ENCODE data around the gene CCDC148.
"Not testable (repeated sequence)": the region's sequence is repeated elsewhere in the genome, so short reads cannot be mapped to it uniquely, and the experiment has no call there.

The CCDC148 gene

GRCh38 chr2:158319269-158319668 is 137.3 kb downstream of the CCDC148 start:
- no peak for TF ChIP-seq CTCF (IDR thresholded peaks at IDR 0.05; ENCODE audit: control insufficient read depth, insufficient read depth, low read depth, low read length, missing control alignments)
- no peak overlapping the region for H3K4me3 ChIP-seq (ENCODE audit: control insufficient read depth, low read depth, low read length)
- DNase-seq (ENCODE audit: low read depth): no peak

- no peak overlapping the region for H3K4me3 ChIP-seq (ENCODE audit: control insufficient read depth, low read depth, low read length)
- no peak for TF ChIP-seq CTCF (IDR thresholded peaks at IDR 0.05; ENCODE audit: control insufficient read depth, insufficient read depth, low read depth, low read length, missing control alignments)
- DNase-seq (ENCODE audit: low read depth): no peak
These were observed 138.9 kb downstream of the CCDC148 start for GRCh38 chr2:158317642-158318041.

GRCh38 chr2:158315803-158316414 is 140.6 kb downstream of the CCDC148 start:
- no peak for DNase-seq (ENCODE audit: low read depth)
- no peak overlapping the region for H3K4me3 ChIP-seq (ENCODE audit: control insufficient read depth, low read depth, low read length)
- TF ChIP-seq CTCF (IDR thresholded peaks at IDR 0.05; ENCODE audit: control insufficient read depth, insufficient read depth, low read depth, low read length, missing control alignments): no peak

GRCh38 chr2:158315000-158315399 is 141.6 kb downstream of the CCDC148 start:
- DNase-seq (ENCODE audit: low read depth): no peak

GRCh38 chr2:158313734-158314133 is 142.8 kb downstream of the CCDC148 start:
- no peak for DNase-seq (ENCODE audit: low read depth)
- no peak for TF ChIP-seq CTCF (IDR thresholded peaks at IDR 0.05; ENCODE audit: control insufficient read depth, insufficient read depth, low read depth, low read length, missing control alignments)
- no peak overlapping the region for H3K4me3 ChIP-seq (ENCODE audit: control insufficient read depth, low read depth, low read length)

More at GRCh38 chr2:158315000-158315399, 141.6 kb downstream of the CCDC148 start:
- TF ChIP-seq CTCF (IDR thresholded peaks at IDR 0.05; ENCODE audit: control insufficient read depth, insufficient read depth, low read depth, low read length, missing control alignments): no peak
- no peak overlapping the region for H3K4me3 ChIP-seq (ENCODE audit: control insufficient read depth, low read depth, low read length)

GRCh38 chr2:158312981-158313380 is 143.6 kb downstream of the CCDC148 start:
- no peak for DNase-seq (ENCODE audit: low read depth)
- no peak for TF ChIP-seq CTCF (IDR thresholded peaks at IDR 0.05; ENCODE audit: control insufficient read depth, insufficient read depth, low read depth, low read length, missing control alignments)
- no peak overlapping the region for H3K4me3 ChIP-seq (ENCODE audit: control insufficient read depth, low read depth, low read length)

- DNase-seq (ENCODE audit: low read depth); H3K4me3 ChIP-seq (ENCODE audit: control insufficient read depth, low read depth, low read length): not testable (repeated sequence)
These were observed 146.1 kb downstream of the CCDC148 start for GRCh38 chr2:158310407-158310806.
